Measurements from ENCODE around the gene CPVL. TPM values are rescaled to one million over a fixed set of nuclear protein-coding genes. Genes with fewer than 3 reads are reported as not detected.

Gene CPVL
- total and polyA plus RNA-seq, 2 experiments from 2014 or later, result 31.9 to 37.8 TPM

DNA sequence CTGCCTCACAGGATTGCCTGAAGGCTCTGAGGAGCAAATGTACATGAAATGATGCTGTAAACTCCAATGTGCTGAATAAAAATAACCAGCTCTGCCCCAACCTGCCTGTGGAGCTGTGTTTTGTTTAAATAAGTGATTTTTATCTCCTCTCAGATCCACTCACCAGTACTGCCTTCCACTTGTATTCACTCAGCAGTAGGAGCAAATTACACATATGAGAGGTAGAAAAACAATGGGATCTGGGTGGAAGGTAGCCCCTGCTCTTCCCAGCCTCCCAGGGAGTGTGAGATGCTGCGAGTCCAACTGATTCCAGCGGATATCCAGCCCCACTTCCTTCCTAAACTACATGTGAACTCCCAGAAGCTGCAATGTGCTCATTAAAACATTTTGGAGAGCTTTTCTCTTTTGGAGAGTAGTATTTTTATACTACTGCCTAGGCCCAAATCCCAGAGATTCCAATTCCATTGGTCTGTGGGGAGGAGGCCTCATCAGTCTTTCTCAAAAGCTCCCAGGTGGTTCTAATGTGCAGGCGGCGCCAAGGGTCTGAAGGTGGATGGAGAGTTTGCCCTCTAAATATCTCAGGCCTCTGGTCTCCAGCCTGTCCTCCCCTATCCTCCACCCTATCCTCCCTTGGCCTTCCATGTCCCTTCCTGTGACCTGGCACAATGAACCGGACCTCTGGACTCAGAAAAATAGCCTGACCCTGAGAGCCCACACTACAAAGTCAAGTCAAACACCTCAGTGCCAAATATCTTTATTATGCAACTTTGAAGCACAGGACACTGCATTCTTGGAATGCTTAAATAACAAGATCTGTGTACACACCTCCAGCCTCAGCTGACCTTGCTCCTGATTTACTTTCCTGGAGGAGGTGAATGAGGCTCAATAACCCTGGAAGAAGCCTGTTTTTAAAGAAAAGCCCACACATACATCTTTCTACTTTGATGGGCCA is 46.2 kb downstream of the CPVL start:
- H3K4me3 ChIP-seq, result no peak overlapping the region
- ATAC-seq (no peak), DNase-seq (ENCODE audit: low spot score) (no peak)
- H3K79me2 ChIP-seq (replicated peaks; ENCODE audit: insufficient read depth), result no peaks in the 10 kb centered on the region
- no peaks in the 10 kb centered on the region for H3K36me3 Mint-ChIP-seq (ENCODE audit: low read depth)
- H3K36me3 ChIP-seq (ENCODE audit: insufficient read depth), result no peaks in the 10 kb centered on the region
- H4K20me1 ChIP-seq (replicated peaks; ENCODE audit: insufficient read depth), result no peaks in the 10 kb centered on the region
- no peak overlapping the region for H3K27ac ChIP-seq (ENCODE audit: low read depth)
- no peaks in the 10 kb centered on the region for H3F3A ChIP-seq (replicated peaks; ENCODE audit: low read depth)
- no peak overlapping the region for H2AFZ ChIP-seq
- H3K27ac Mint-ChIP-seq, result no peak overlapping the region
- no peaks in the 10 kb centered on the region for H3K27me3 Mint-ChIP-seq (ENCODE audit: insufficient read depth, low read depth, poor library complexity)
- H3K9me3 Mint-ChIP-seq, result no peaks in the 10 kb centered on the region
- H3K4me1 ChIP-seq (ENCODE audit: insufficient read depth), result 0 out of 2 replicates have a peak, but pooled peaks cover 6% of the 10 kb centered on the region
- H3K27me3 ChIP-seq (ENCODE audit: insufficient read depth), result no peaks in the 10 kb centered on the region
- H3K4me2 ChIP-seq, result no peak overlapping the region
- TF ChIP-seq NANOG (IDR thresholded peaks at IDR 0.05; ENCODE audit: borderline replicate concordance) (no peak), POLR2AphosphoS5 (IDR thresholded peaks at IDR 0.05; ENCODE audit: low read depth) (no peak), STAT1 (IDR thresholded peaks at IDR 0.05; ENCODE audit: unreplicated experiment) (no peak), EZH2 (IDR thresholded peaks at IDR 0.05; ENCODE audit: low read depth, unreplicated experiment) (no peak), JUNB (IDR thresholded peaks at IDR 0.05; ENCODE audit: unreplicated experiment) (no peak), ZNF331 (CRISPR knock-in tag; IDR thresholded peaks at IDR 0.05; ENCODE audit: low read depth) (no peak), EZH2phosphoT487 (IDR thresholded peaks at IDR 0.05; ENCODE audit: unreplicated experiment) (no peak), ZNF114 (CRISPR knock-in tag; IDR thresholded peaks at IDR 0.05) (no peak), CREB1 (CRISPR knock-in tag; IDR thresholded peaks at IDR 0.05; ENCODE audit: low read depth) (no peak)
- TF ChIP-seq, protein P1, sequence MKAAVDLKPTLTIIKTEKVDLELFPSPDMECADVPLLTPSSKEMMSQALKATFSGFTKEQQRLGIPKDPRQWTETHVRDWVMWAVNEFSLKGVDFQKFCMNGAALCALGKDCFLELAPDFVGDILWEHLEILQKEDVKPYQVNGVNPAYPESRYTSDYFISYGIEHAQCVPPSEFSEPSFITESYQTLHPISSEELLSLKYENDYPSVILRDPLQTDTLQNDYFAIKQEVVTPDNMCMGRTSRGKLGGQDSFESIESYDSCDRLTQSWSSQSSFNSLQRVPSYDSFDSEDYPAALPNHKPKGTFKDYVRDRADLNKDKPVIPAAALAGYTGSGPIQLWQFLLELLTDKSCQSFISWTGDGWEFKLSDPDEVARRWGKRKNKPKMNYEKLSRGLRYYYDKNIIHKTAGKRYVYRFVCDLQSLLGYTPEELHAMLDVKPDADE (IDR thresholded peaks at IDR 0.05), result no peak
- TF ChIP-seq, protein P2, sequence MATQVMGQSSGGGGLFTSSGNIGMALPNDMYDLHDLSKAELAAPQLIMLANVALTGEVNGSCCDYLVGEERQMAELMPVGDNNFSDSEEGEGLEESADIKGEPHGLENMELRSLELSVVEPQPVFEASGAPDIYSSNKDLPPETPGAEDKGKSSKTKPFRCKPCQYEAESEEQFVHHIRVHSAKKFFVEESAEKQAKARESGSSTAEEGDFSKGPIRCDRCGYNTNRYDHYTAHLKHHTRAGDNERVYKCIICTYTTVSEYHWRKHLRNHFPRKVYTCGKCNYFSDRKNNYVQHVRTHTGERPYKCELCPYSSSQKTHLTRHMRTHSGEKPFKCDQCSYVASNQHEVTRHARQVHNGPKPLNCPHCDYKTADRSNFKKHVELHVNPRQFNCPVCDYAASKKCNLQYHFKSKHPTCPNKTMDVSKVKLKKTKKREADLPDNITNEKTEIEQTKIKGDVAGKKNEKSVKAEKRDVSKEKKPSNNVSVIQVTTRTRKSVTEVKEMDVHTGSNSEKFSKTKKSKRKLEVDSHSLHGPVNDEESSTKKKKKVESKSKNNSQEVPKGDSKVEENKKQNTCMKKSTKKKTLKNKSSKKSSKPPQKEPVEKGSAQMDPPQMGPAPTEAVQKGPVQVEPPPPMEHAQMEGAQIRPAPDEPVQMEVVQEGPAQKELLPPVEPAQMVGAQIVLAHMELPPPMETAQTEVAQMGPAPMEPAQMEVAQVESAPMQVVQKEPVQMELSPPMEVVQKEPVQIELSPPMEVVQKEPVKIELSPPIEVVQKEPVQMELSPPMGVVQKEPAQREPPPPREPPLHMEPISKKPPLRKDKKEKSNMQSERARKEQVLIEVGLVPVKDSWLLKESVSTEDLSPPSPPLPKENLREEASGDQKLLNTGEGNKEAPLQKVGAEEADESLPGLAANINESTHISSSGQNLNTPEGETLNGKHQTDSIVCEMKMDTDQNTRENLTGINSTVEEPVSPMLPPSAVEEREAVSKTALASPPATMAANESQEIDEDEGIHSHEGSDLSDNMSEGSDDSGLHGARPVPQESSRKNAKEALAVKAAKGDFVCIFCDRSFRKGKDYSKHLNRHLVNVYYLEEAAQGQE (IDR thresholded peaks at IDR 0.05; ENCODE audit: unreplicated experiment), result no peak
- TF ChIP-seq, protein P3, sequence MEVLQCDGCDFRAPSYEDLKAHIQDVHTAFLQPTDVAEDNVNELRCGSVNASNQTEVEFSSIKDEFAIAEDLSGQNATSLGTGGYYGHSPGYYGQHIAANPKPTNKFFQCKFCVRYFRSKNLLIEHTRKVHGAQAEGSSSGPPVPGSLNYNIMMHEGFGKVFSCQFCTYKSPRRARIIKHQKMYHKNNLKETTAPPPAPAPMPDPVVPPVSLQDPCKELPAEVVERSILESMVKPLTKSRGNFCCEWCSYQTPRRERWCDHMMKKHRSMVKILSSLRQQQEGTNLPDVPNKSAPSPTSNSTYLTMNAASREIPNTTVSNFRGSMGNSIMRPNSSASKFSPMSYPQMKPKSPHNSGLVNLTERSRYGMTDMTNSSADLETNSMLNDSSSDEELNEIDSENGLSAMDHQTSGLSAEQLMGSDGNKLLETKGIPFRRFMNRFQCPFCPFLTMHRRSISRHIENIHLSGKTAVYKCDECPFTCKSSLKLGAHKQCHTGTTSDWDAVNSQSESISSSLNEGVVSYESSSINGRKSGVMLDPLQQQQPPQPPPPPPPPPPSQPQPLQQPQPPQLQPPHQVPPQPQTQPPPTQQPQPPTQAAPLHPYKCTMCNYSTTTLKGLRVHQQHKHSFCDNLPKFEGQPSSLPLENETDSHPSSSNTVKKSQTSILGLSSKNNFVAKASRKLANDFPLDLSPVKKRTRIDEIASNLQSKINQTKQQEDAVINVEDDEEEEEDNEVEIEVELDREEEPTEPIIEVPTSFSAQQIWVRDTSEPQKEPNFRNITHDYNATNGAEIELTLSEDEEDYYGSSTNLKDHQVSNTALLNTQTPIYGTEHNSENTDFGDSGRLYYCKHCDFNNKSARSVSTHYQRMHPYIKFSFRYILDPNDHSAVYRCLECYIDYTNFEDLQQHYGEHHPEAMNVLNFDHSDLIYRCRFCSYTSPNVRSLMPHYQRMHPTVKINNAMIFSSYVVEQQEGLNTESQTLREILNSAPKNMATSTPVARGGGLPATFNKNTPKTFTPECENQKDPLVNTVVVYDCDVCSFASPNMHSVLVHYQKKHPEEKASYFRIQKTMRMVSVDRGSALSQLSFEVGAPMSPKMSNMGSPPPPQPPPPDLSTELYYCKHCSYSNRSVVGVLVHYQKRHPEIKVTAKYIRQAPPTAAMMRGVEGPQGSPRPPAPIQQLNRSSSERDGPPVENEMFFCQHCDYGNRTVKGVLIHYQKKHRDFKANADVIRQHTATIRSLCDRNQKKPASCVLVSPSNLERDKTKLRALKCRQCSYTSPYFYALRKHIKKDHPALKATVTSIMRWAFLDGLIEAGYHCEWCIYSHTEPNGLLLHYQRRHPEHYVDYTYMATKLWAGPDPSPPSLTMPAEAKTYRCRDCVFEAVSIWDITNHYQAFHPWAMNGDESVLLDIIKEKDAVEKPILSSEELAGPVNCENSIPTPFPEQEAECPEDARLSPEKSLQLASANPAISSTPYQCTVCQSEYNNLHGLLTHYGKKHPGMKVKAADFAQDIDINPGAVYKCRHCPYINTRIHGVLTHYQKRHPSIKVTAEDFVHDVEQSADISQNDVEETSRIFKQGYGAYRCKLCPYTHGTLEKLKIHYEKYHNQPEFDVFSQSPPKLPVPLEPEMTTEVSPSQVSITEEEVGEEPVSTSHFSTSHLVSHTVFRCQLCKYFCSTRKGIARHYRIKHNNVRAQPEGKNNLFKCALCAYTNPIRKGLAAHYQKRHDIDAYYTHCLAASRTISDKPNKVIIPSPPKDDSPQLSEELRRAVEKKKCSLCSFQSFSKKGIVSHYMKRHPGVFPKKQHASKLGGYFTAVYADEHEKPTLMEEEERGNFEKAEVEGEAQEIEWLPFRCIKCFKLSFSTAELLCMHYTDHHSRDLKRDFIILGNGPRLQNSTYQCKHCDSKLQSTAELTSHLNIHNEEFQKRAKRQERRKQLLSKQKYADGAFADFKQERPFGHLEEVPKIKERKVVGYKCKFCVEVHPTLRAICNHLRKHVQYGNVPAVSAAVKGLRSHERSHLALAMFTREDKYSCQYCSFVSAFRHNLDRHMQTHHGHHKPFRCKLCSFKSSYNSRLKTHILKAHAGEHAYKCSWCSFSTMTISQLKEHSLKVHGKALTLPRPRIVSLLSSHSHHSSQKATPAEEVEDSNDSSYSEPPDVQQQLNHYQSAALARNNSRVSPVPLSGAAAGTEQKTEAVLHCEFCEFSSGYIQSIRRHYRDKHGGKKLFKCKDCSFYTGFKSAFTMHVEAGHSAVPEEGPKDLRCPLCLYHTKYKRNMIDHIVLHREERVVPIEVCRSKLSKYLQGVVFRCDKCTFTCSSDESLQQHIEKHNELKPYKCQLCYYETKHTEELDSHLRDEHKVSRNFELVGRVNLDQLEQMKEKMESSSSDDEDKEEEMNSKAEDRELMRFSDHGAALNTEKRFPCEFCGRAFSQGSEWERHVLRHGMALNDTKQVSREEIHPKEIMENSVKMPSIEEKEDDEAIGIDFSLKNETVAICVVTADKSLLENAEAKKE (CRISPR knock-in tag; IDR thresholded peaks at IDR 0.05), result no peak
- TF ChIP-seq, protein P4, sequence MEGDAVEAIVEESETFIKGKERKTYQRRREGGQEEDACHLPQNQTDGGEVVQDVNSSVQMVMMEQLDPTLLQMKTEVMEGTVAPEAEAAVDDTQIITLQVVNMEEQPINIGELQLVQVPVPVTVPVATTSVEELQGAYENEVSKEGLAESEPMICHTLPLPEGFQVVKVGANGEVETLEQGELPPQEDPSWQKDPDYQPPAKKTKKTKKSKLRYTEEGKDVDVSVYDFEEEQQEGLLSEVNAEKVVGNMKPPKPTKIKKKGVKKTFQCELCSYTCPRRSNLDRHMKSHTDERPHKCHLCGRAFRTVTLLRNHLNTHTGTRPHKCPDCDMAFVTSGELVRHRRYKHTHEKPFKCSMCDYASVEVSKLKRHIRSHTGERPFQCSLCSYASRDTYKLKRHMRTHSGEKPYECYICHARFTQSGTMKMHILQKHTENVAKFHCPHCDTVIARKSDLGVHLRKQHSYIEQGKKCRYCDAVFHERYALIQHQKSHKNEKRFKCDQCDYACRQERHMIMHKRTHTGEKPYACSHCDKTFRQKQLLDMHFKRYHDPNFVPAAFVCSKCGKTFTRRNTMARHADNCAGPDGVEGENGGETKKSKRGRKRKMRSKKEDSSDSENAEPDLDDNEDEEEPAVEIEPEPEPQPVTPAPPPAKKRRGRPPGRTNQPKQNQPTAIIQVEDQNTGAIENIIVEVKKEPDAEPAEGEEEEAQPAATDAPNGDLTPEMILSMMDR (conservative IDR thresholded peaks at IDR 0.05; ENCODE audit: low read depth in 2 of 2), result no peak
- no peak overlapping the region for H3K4me3 Mint-ChIP-seq
- no peaks in the 10 kb centered on the region for H3K9me2 ChIP-seq (ENCODE audit: insufficient read depth)
- H3K4me1 Mint-ChIP-seq, result peaks cover 4% of the 10 kb centered on the region
